ENCODE data around the gene C10orf90. TPM values are rescaled to one million over a fixed set of nuclear protein-coding genes. Genes with fewer than 3 reads are reported as not detected.

C10orf90 gene
- total RNA-seq, 1 donor from 2014 or later, result not detected

- TF ChIP-seq, protein P1, sequence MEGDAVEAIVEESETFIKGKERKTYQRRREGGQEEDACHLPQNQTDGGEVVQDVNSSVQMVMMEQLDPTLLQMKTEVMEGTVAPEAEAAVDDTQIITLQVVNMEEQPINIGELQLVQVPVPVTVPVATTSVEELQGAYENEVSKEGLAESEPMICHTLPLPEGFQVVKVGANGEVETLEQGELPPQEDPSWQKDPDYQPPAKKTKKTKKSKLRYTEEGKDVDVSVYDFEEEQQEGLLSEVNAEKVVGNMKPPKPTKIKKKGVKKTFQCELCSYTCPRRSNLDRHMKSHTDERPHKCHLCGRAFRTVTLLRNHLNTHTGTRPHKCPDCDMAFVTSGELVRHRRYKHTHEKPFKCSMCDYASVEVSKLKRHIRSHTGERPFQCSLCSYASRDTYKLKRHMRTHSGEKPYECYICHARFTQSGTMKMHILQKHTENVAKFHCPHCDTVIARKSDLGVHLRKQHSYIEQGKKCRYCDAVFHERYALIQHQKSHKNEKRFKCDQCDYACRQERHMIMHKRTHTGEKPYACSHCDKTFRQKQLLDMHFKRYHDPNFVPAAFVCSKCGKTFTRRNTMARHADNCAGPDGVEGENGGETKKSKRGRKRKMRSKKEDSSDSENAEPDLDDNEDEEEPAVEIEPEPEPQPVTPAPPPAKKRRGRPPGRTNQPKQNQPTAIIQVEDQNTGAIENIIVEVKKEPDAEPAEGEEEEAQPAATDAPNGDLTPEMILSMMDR (IDR thresholded peaks at IDR 0.05; ENCODE audit: unreplicated experiment), result no peak
Measured at GRCh38 chr10:126455766-126456405, 214.6 kb downstream of the C10orf90 start.

DNA sequence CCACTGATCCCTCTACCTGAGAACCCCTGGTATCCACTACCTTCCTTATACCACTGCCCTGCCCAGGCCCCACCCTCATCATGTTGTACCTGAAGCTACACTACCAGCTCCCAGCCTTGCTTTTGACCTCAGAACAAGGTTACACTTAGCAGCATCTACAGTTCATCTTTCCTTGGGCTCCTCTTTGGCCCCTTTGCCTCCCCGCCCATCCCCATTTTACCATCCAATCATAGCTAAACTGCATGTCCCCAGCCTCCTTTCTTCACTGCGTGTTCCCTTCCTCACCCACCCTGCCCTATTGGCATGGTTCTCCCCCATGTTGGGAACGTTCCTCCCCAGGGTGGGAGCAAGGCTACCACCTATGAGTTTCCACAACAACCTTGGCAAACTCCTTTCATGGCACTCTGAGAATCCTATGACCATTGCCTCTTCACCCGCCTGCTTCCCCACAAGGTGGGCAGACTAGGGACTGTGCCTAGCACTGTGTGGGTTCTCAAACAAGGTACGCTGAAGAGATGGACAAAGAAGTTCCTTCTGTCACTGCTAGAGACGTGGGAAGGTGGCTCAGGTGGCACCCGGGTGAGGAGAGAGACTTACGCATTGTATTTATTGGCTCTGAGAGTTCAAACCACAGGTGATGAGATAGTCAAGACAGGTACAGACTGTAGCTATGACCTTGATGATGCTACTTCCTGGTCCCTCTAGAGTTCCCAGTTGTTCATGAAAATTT is 215.3 kb downstream of the C10orf90 start:
- Mint-ChIP-seq H3K9me3 (ENCODE audit: unreplicated experiment) (no peaks in the 10 kb centered on the region), H3K27me3 (ENCODE audit: unreplicated experiment) (peaks cover 2% of the 10 kb centered on the region), H3K27ac (ENCODE audit: unreplicated experiment) (no peak overlapping the region), H3K4me1 (ENCODE audit: unreplicated experiment) (no peaks in the 10 kb centered on the region), H3K36me3 (ENCODE audit: low read depth, unreplicated experiment) (no peaks in the 10 kb centered on the region), H3K4me3 (ENCODE audit: unreplicated experiment) (no peak overlapping the region)
- no peak for DNase-seq (ENCODE audit: low spot score)
- TF ChIP-seq, protein P1 (IDR thresholded peaks at IDR 0.05; ENCODE audit: unreplicated experiment), result no peak

More at GRCh38 chr10:126455766-126456405, 214.6 kb downstream of the C10orf90 start:
- Mint-ChIP-seq H3K4me3 (ENCODE audit: unreplicated experiment) (no peak overlapping the region), H3K27ac (ENCODE audit: unreplicated experiment) (no peak overlapping the region), H3K9me3 (ENCODE audit: unreplicated experiment) (no peaks in the 10 kb centered on the region), H3K27me3 (ENCODE audit: unreplicated experiment) (peaks cover 2% of the 10 kb centered on the region), H3K36me3 (ENCODE audit: low read depth, unreplicated experiment) (no peaks in the 10 kb centered on the region), H3K4me1 (ENCODE audit: unreplicated experiment) (no peaks in the 10 kb centered on the region)
- DNase-seq (ENCODE audit: low spot score), result no peak

DNA sequence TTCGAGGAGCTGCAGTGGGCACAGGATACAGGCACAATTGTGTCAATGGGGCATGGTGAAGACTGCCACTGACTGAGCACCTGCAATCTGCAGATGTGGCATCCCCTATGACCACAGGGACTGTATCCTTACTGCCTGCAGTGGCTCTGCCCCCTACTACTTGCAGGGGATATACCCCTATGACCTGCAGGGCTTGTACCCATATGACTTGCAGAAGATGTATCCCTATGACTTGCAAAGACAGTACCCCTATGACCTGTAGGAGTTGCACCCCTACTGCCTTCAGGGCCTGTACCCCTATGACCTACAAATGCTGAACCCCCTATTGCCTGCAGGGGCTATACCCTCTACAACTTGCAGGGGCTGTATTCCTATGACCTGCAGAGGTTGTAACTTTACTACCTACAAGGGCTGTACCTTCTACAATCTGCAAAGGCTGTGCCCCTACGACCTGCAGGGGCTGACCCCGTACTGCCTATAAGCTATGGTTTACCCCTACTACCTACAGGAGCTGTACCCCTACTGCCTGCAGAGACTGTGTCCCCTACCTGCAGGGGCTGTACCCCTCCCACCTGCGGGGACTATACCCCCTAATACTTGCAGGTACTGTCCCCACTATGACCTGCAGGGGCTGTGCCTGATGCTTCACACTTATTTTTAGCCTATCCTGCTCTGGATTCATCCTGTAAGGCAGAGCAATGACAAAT is 216.3 kb downstream of the C10orf90 start:
- H3K27me3 Mint-ChIP-seq (ENCODE audit: unreplicated experiment), result peaks cover 2% of the 10 kb centered on the region
- TF ChIP-seq, protein P1 (IDR thresholded peaks at IDR 0.05; ENCODE audit: unreplicated experiment), result no peak
- no peak overlapping the region for H3K4me3 Mint-ChIP-seq (ENCODE audit: unreplicated experiment)
- DNase-seq (ENCODE audit: low spot score), result no peak
- H3K4me1 Mint-ChIP-seq (ENCODE audit: unreplicated experiment), result no peaks in the 10 kb centered on the region
- no peaks in the 10 kb centered on the region for H3K36me3 Mint-ChIP-seq (ENCODE audit: low read depth, unreplicated experiment)
- H3K9me3 Mint-ChIP-seq (ENCODE audit: unreplicated experiment), result no peaks in the 10 kb centered on the region
- H3K27ac Mint-ChIP-seq (ENCODE audit: unreplicated experiment), result no peak overlapping the region

DNA sequence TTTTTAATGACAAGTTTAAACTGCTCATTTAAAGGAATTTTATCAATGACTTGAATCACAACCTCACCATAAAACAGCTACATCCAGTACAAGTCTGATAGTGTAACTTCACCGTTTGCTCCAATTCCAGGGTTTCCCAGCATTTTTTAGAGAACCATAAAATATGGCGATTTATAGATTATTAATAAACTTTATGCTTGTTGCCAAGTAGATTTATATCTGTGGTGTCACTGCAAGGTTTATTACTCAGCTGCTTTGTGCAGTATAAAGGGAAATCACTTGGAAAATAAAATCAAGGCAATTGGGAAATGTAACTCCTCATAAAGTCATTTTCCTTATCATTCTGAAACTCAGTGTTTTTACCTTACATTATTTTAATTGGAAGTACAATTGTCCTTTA is 218.2 kb downstream of the C10orf90 start:
- Mint-ChIP-seq H3K27ac (ENCODE audit: unreplicated experiment) (no peak overlapping the region), H3K36me3 (ENCODE audit: low read depth, unreplicated experiment) (no peaks in the 10 kb centered on the region), H3K4me1 (ENCODE audit: unreplicated experiment) (no peaks in the 10 kb centered on the region), H3K4me3 (ENCODE audit: unreplicated experiment) (no peak overlapping the region), H3K9me3 (ENCODE audit: unreplicated experiment) (no peaks in the 10 kb centered on the region), H3K27me3 (ENCODE audit: unreplicated experiment) (peaks cover 2% of the 10 kb centered on the region)
- DNase-seq (ENCODE audit: low spot score), result no peak
- TF ChIP-seq, protein P1 (IDR thresholded peaks at IDR 0.05; ENCODE audit: unreplicated experiment), result no peak

Data from endothelial cell (in vitro differentiated cells).